GM19438 (cell line): ENCODE results near the gene KATNAL1.
"Not testable (repeated sequence)": the region's sequence is repeated elsewhere in the genome, so short reads cannot be mapped to it uniquely, and the experiment has no call there.

ENCODE experiments used
- ATAC-seq: cut with Tn5 transposase; IDR thresholded peaks from one replicate; pipeline ENCODE4 v1.9.1; 2021; ENCODE audit warnings: low read depth; ENCODE audit not compliant: unreplicated experiment

Gene KATNAL1

GRCh38 chr13:30299786-30300185, 7.6 kb downstream of the KATNAL1 start:
- no peak for ATAC-seq

- ATAC-seq = no peak
Observed at GRCh38 chr13:30295116-30295515, 12.2 kb downstream of the KATNAL1 start.

- ATAC-seq = no peak
Observed at GRCh38 chr13:30294004-30294403, 13.3 kb downstream of the KATNAL1 start.

- no peak for ATAC-seq
Observed at GRCh38 chr13:30292325-30292724, 15.0 kb downstream of the KATNAL1 start.

GRCh38 chr13:30290812-30291436, 16.4 kb downstream of the KATNAL1 start:
- no peak for ATAC-seq

GRCh38 chr13:30289533-30289932, 17.8 kb downstream of the KATNAL1 start:
- no peak for ATAC-seq

- not testable (repeated sequence) for ATAC-seq
Observed at GRCh38 chr13:30286059-30286458, 21.3 kb downstream of the KATNAL1 start.

- ATAC-seq = no peak
Observed at GRCh38 chr13:30276178-30276577, 31.2 kb downstream of the KATNAL1 start.

- no peak for ATAC-seq
Observed at GRCh38 chr13:30274083-30274482, 33.3 kb downstream of the KATNAL1 start.

- not testable (repeated sequence) for ATAC-seq
Observed at GRCh38 chr13:30270035-30270434, 37.3 kb downstream of the KATNAL1 start.

- no peak for ATAC-seq
Observed at GRCh38 chr13:30268673-30269072, 38.7 kb downstream of the KATNAL1 start.

- no peak for ATAC-seq
Observed at GRCh38 chr13:30266756-30267155, 40.6 kb downstream of the KATNAL1 start.

GRCh38 chr13:30259149-30259733, 48.1 kb downstream of the KATNAL1 start:
- ATAC-seq = not testable (repeated sequence)

- ATAC-seq = no peak
Observed at GRCh38 chr13:30257468-30258099, 49.8 kb downstream of the KATNAL1 start.

- no peak for ATAC-seq
Observed at GRCh38 chr13:30256713-30257467, 50.5 kb downstream of the KATNAL1 start.

- no peak for ATAC-seq
Observed at GRCh38 chr13:30255696-30256095, 51.7 kb downstream of the KATNAL1 start.

GRCh38 chr13:30253830-30254229, 53.5 kb downstream of the KATNAL1 start:
- no peak for ATAC-seq

- ATAC-seq = no peak
Observed at GRCh38 chr13:30247406-30247805, 59.9 kb downstream of the KATNAL1 start.

- ATAC-seq = peak; percentile 78
Observed at GRCh38 chr13:30241532-30241931, 65.8 kb downstream of the KATNAL1 start.

- peak; percentile 63 for ATAC-seq
Observed at GRCh38 chr13:30240608-30241007, 66.7 kb downstream of the KATNAL1 start.

GRCh38 chr13:30235216-30235615, 72.1 kb downstream of the KATNAL1 start:
- ATAC-seq = no peak
